Middle frontal gyrus (tissue), 1 donor: ENCODE measurements around the gene PTPRD.

ENCODE experiments used
- DNase-seq: peaks from one replicate; pipeline ENCODE4 v3.0.0-alpha.2; 2015; ENCODE audit warnings: low spot score; ENCODE audit errors: extremely low spot score

Gene PTPRD

GRCh38 chr9:10268531-10269485 lies 344.0 kb downstream of the PTPRD start:
- DNase-seq = no peak

- no peak for DNase-seq
Observed at GRCh38 chr9:10265153-10265631, 347.6 kb downstream of the PTPRD start.

GRCh38 chr9:10260501-10260900 lies 352.3 kb downstream of the PTPRD start:
- DNase-seq = no peak

GRCh38 chr9:10259668-10260067 lies 353.1 kb downstream of the PTPRD start:
- no peak for DNase-seq

- no peak for DNase-seq
Observed at GRCh38 chr9:10255758-10256157, 357.0 kb downstream of the PTPRD start.

- DNase-seq = no peak
Observed at GRCh38 chr9:10254338-10254737, 358.5 kb downstream of the PTPRD start.

- no peak for DNase-seq
Observed at GRCh38 chr9:10253341-10253740, 359.5 kb downstream of the PTPRD start.

- DNase-seq = no peak
Observed at GRCh38 chr9:10252174-10252573, 360.6 kb downstream of the PTPRD start.

- DNase-seq = no peak
Observed at GRCh38 chr9:10251490-10251889, 361.3 kb downstream of the PTPRD start.

- no peak for DNase-seq
Observed at GRCh38 chr9:10250219-10250618, 362.6 kb downstream of the PTPRD start.

GRCh38 chr9:10248890-10249289 lies 363.9 kb downstream of the PTPRD start:
- DNase-seq = no peak

GRCh38 chr9:10242255-10242654 lies 370.5 kb downstream of the PTPRD start:
- no peak for DNase-seq

GRCh38 chr9:10238087-10238486 lies 374.7 kb downstream of the PTPRD start:
- DNase-seq = no peak

GRCh38 chr9:10237584-10237983 lies 375.2 kb downstream of the PTPRD start:
- no peak for DNase-seq

GRCh38 chr9:10236161-10236560 lies 376.6 kb downstream of the PTPRD start:
- DNase-seq = no peak

GRCh38 chr9:10235376-10235775 lies 377.4 kb downstream of the PTPRD start:
- no peak for DNase-seq

GRCh38 chr9:10232352-10232930 lies 380.4 kb downstream of the PTPRD start:
- DNase-seq = peak; percentile 51

GRCh38 chr9:10230512-10230911 lies 382.3 kb downstream of the PTPRD start:
- no peak for DNase-seq

GRCh38 chr9:10228082-10228481 lies 384.7 kb downstream of the PTPRD start:
- DNase-seq = no peak

GRCh38 chr9:10226996-10227395 lies 385.8 kb downstream of the PTPRD start:
- no peak for DNase-seq

GRCh38 chr9:10212702-10213101 lies 400.1 kb downstream of the PTPRD start:
- no peak for DNase-seq

GRCh38 chr9:10208691-10209069 lies 404.1 kb downstream of the PTPRD start:
- no peak for DNase-seq

GRCh38 chr9:10204276-10204675 lies 408.5 kb downstream of the PTPRD start:
- DNase-seq = no peak
